Cardiac atrium fibroblast (primary cell): ENCODE results near the gene MCAT. TPM values are rescaled to one million over a fixed set of nuclear protein-coding genes. Genes with fewer than 3 reads are reported as not detected.

Experiments
- total RNA-seq: library from RNA; depleted of rRNA; stranded (reverse); fragments of >200 nt; gene quantifications from 2 replicates; pipeline ENCODE4 v1.2.3, GENCODE V29; 2015

MCAT gene
- total RNA-seq = 13.4 and 19.8 TPM in 2 replicates

DNA sequence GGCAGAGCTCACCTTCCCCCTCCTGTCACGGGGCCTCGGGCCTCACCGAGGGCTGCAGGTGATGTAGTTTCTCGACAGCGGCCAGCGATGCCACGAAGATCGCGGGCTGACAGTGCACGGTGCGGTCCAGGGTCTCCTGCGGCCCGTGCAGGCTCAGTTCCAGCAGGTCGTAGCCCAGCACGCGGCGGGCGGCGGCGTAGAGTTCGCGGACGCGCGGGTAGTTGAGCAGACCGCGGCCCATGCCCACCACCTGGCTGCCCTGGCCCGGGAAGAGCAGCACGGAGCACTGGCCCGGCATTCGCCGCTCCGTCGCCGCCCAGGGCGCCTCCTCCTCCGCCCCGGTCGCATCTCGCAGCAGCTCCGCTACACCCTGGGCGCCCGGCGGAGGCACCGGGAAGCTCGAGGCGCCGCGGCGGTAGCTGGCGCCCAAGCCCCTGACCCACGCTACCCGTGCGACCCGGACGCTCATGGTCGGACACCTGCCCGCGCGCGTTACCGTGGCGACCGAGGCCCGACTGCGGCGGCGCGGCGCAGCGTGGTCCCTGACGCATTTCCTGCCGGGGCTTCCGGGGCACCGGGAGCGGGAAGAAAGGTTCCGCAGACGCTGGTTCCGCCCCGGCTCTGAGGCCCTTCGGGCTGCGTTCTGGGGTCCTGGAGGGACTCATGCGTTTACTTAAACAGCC, at the start of gene MCAT:
Gene MCAT, minus strand, starts transcription at position 519 of the 683 bp plus-strand sequence. Its CDS starts 50 bp downstream, at position 469.

GRCh38 chr22:43186272-43187170, 43.3 kb upstream of the MCAT start, which contains the start of gene TTLL12:
Gene TTLL12 (minus strand): TSS chr22:43187134. CDS start chr22:43187069, 65 bp downstream.

GRCh38 chr22:43151251-43152002, 8.2 kb upstream of the MCAT start, which contains the start of gene TSPO:
Gene TSPO (plus strand): TSS chr22:43151559. CDS start chr22:43159239, 7,680 bp downstream.

GRCh38 chr22:43110444-43110926, 32.7 kb downstream of the MCAT start, which contains the start of gene BIK:
Gene BIK (plus strand): TSS chr22:43110750. CDS start chr22:43124023, 13,273 bp downstream.

DNA sequence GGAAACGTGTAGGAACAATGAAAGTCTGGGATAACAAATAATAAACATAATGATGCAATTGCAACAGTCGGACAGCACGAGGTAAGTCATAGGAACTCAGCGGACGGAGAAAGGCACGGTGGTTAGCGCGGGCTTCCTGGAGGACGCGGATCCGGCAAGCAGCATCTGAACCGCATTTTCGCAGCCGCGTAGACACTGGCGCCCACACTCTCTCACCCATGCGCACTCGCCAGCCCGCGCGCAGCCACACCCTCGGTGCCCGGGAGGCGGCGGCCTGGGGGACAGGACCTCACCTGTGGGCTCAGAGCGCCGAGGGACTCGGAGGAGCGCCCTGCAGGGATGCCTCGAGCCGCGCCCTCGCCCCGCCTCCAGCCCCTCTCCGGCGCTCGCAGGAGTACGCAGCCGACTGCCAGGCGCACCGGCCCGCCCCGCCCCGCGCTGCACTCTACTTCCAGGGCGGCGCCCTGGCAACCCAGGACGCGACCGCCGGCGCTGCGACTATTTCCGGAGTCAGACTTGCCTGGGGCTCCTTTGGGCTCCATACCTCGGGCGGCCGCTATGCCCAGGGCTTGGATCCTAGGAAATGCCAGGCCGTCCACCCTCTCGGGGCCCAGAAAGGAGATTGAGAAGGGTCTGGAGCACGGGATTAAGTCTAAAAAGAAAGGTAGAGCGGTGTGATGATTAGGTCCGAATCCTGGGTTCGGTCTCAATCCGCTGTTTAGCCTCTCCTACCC, 54.0 kb downstream of the MCAT start, which contains the start of gene TTLL1:
Gene TTLL1, minus strand, starts transcription at position 408 of the 734 bp plus-strand sequence. CDS start 13,805 bp downstream, outside the sequence.

Other genes starting within 250 kb of the MCAT start
- gene PACSIN2, start 128.2 kb downstream of the MCAT start, total RNA-seq = 30.6 and 34.8 TPM in 2 replicates
- gene TTLL1, start 54.0 kb downstream of the MCAT start, total RNA-seq = 7.8 and 11.0 TPM in 2 replicates
- not detected in 2 replicates for gene BIK, start 32.6 kb downstream of the MCAT start, total RNA-seq
- 669 and 696 TPM in 2 replicates for gene TSPO, start 8.2 kb upstream of the MCAT start, total RNA-seq
- gene TTLL12, start 43.7 kb upstream of the MCAT start, total RNA-seq = 29.8 and 31.3 TPM in 2 replicates
- gene SCUBE1, start 200.0 kb upstream of the MCAT start, total RNA-seq = not detected in 2 replicates